MM.1S (cell line): ENCODE data around the gene VEZF1.

Experiments used
- CTCF ChIP-seq: fragments of 300-600 bp; sonication (generic); IDR thresholded peaks from 2 replicates; pipeline ENCODE4 v1.5.1; 2016; ENCODE audit warnings: antibody characterized with exemption, low read length, mixed read lengths
- EZH2 ChIP-seq: fragments of 300-600 bp; sonication (generic); optimal IDR thresholded peaks from 2 replicates; pipeline ENCODE3; 2017; ENCODE audit warnings: low read depth, mild to moderate bottlenecking, antibody characterized with exemption, low read length, mixed read lengths

- TF ChIP-seq EZH2 (no peak), CTCF (peak; percentile 74)
Observed at GRCh38 chr17:57995076-57995956, 7.3 kb upstream of the VEZF1 start.
